Parathyroid adenoma (tissue), 2 donors: ENCODE measurements around the gene INTS7.

Source experiments
- H2AFZ ChIP-seq: fragments of 300-600 bp; sonication (generic); one replicate; pipeline ENCODE4 v1.7.0; 2017; ENCODE audit warnings: antibody characterized with exemption, mild to moderate bottlenecking
- H3K27ac ChIP-seq: fragments of 300-600 bp; sonication (generic); one replicate; pipeline ENCODE4 v1.7.0; 2017
- H3K27me3 ChIP-seq: fragments of 300-600 bp; sonication (generic); one replicate; pipeline ENCODE4 v1.7.0; 2017; ENCODE audit warnings: low read length; ENCODE audit not compliant: control insufficient read depth, insufficient read depth
- H3K36me3 ChIP-seq: fragments of 300-600 bp; sonication (generic); one replicate; pipeline ENCODE4 v1.7.0; 2017; ENCODE audit warnings: low read length; ENCODE audit not compliant: control insufficient read depth, insufficient read depth
- H3K4me1 ChIP-seq: fragments of 300-600 bp; sonication (generic); one replicate; pipeline ENCODE4 v1.7.0; 2017; ENCODE audit warnings: control low read depth
- H3K4me2 ChIP-seq: fragments of 300-600 bp; sonication (generic); one replicate; pipeline ENCODE4 v1.7.0; 2017; ENCODE audit warnings: low read length
- H3K4me3 ChIP-seq: fragments of 300-600 bp; sonication (generic); one replicate; pipeline ENCODE4 v1.7.0; 2017; ENCODE audit warnings: low read depth, low read length
- H3K79me2 ChIP-seq: fragments of 300-600 bp; sonication (generic); one replicate; pipeline ENCODE4 v1.7.0; 2017; ENCODE audit warnings: control low read depth
- H3K9ac ChIP-seq: fragments of 300-600 bp; sonication (generic); one replicate; pipeline ENCODE4 v1.7.0; 2017; ENCODE audit warnings: mild to moderate bottlenecking
- H3K9me3 ChIP-seq: fragments of 300-600 bp; sonication (generic); one replicate; pipeline ENCODE4 v1.7.0; 2017; ENCODE audit warnings: low read length; ENCODE audit not compliant: control insufficient read depth
- TF ChIP-seq, protein P1 (sequence below): fragments of 300-600 bp; sonication (generic); IDR thresholded peaks from one replicate; pipeline ENCODE4 v1.7.0; 2017; ENCODE audit warnings: antibody characterized with exemption, mild to moderate bottlenecking
- donor health status: primary hyperparathyroidism.

The INTS7 gene

GRCh38 chr1:212035123-212035834 lies at the start of gene INTS7, which contains the start of gene DTL:
INTS7 (minus strand) TSS chr1:212035557; CDS start chr1:212035437, 120 bp downstream.
DTL (plus strand) TSS chr1:212035748; CDS start chr1:212035891, 143 bp downstream.
- H3K9ac ChIP-seq: no peak within 1 kb of the TSS
- TF ChIP-seq, protein P1, sequence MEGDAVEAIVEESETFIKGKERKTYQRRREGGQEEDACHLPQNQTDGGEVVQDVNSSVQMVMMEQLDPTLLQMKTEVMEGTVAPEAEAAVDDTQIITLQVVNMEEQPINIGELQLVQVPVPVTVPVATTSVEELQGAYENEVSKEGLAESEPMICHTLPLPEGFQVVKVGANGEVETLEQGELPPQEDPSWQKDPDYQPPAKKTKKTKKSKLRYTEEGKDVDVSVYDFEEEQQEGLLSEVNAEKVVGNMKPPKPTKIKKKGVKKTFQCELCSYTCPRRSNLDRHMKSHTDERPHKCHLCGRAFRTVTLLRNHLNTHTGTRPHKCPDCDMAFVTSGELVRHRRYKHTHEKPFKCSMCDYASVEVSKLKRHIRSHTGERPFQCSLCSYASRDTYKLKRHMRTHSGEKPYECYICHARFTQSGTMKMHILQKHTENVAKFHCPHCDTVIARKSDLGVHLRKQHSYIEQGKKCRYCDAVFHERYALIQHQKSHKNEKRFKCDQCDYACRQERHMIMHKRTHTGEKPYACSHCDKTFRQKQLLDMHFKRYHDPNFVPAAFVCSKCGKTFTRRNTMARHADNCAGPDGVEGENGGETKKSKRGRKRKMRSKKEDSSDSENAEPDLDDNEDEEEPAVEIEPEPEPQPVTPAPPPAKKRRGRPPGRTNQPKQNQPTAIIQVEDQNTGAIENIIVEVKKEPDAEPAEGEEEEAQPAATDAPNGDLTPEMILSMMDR: peak; percentile 89
- no peaks in the 10 kb centered on the region for H3K9me3 ChIP-seq
- peak within 1 kb of the TSS; percentile 75 for H3K4me2 ChIP-seq
- peak within 1 kb of the TSS; percentile 91 for H3K27ac ChIP-seq
- peak within 1 kb of the TSS; percentile 72 for H3K4me3 ChIP-seq
- no peaks in the 10 kb centered on the region for H3K4me1 ChIP-seq
- peak within 1 kb of the TSS; percentile 91 for H2AFZ ChIP-seq
- H3K27me3 ChIP-seq: no peaks in the 10 kb centered on the region
- H3K36me3 ChIP-seq: no peaks in the 10 kb centered on the region
- no peaks in the 10 kb centered on the region for H3K79me2 ChIP-seq

DNA sequence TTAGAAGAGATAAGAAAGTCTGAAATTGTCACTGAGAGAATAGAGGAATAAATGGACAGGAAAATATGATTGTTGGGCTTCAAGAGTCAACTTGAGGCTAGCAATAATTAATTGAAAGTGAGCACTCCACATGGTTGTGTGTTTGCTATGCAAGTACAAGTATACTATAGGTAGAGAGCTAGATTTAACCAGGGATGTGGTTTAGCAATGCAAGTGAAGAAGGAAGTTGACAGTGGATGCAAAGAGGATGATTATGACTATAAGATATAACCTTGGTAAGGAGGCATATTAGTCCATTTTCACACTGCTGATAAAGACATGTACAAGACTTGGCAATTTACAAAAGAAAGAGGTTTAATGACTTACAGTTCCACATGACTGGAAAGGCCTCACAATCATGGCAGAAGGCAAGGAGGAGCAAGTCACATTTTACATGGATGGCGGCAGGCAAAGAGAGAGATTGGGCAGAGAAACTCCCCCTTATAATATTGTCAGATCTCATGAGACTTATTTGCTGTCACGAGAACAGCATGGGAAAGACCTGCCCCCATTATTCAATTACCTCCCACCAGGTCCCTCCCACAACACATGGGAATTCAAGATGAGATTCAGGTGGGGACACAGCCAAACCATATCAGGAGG lies 47.5 kb upstream of the INTS7 start:
- Histone ChIP-seq H3K27ac (no peak overlapping the region), H3K4me1 (peaks cover 2% of the 10 kb centered on the region), H3K9ac (no peak overlapping the region), H3K36me3 (no peaks in the 10 kb centered on the region), H3K79me2 (no peaks in the 10 kb centered on the region), H3K27me3 (no peaks in the 10 kb centered on the region), H3K4me2 (no peak overlapping the region), H2AFZ (no peak overlapping the region), H3K9me3 (no peaks in the 10 kb centered on the region), H3K4me3 (no peak overlapping the region)
- TF ChIP-seq, protein P1: no peak

DNA sequence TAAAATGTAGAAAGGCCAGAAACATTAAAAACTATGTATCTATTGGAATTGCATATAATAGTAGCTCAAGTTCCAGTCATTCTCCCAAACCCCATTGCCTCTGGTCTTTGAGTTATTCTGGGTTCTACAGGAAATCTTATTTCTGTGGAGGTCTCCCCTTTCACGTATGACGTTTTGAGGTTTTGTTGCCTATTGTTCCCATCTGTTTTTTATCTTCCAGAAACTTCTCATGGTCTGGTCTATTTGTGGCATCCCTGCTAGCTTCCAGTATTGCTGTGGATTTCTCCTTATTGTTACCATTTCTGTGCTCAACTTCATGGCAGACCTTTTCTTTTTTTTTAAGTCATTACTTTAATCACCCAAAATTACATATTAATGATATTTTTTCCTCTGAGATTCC lies 43.5 kb upstream of the INTS7 start:
- Histone ChIP-seq H3K27ac (no peak overlapping the region), H2AFZ (no peak overlapping the region), H3K79me2 (no peaks in the 10 kb centered on the region), H3K4me1 (no peaks in the 10 kb centered on the region), H3K9me3 (no peaks in the 10 kb centered on the region), H3K4me2 (no peak overlapping the region), H3K27me3 (no peaks in the 10 kb centered on the region), H3K4me3 (no peak overlapping the region), H3K36me3 (no peaks in the 10 kb centered on the region), H3K9ac (no peak overlapping the region)
- TF ChIP-seq, protein P1: no peak

DNA sequence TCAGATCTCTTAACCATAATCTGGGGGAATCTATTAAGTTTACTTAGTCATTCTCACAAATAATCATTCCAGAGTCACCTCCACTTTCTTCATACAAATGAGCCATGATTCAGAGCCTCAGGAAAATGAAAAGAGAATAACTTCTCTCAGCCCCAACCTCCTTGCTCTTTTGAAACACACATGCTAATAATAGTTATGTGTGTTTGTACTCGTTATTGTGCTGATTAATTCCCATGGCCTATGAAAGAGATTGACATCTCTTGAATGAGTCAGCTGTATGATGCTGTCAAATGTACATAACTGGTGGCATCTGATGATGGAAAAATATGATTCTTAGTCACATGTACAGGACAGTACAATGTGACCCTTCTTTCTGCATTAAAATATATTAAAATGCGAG lies 41.7 kb upstream of the INTS7 start:
- Histone ChIP-seq H2AFZ (no peak overlapping the region), H3K79me2 (no peaks in the 10 kb centered on the region), H3K9ac (no peak overlapping the region), H3K27me3 (no peaks in the 10 kb centered on the region), H3K27ac (no peak overlapping the region), H3K4me1 (no peaks in the 10 kb centered on the region), H3K4me2 (no peak overlapping the region), H3K36me3 (no peaks in the 10 kb centered on the region), H3K9me3 (no peaks in the 10 kb centered on the region), H3K4me3 (no peak overlapping the region)
- TF ChIP-seq, protein P1: no peak
